CD14-positive monocyte (primary cell): Measurements from ENCODE around the gene DTNBP1. TPM values are rescaled to one million over a fixed set of nuclear protein-coding genes. Genes with fewer than 3 reads are reported as not detected.

ENCODE experiments used
- DNase-seq, 3 donors: peaks; one replicate each; pipeline ENCODE4 v3.0.0-alpha.2; 2011 to 2022
- H2AFZ ChIP-seq: 2 replicates; pipeline ENCODE4 v1.6.0; 2012; ENCODE audit warnings: mild to moderate bottlenecking, low read depth, low read length, inconsistent platforms; ENCODE audit not compliant: insufficient read depth, poor library complexity, severe bottlenecking
- H3K27ac ChIP-seq, 2 donors: 1 replicate in 1 of 2; 2 replicates in 1 of 2; pipeline ENCODE4 v1.5.1; 2012 to 2013; ENCODE audit warnings: low read length in 2 of 2, control low read depth in 1 of 2, inconsistent platforms in 1 of 2, low read depth in 1 of 2, mild to moderate bottlenecking in 1 of 2
- H3K27me3 ChIP-seq, 2 donors: one replicate each; pipeline versions ENCODE4 v1.6.0 to v1.6.1; 2011 to 2013; ENCODE audit warnings: low read length in 2 of 2; ENCODE audit not compliant: control insufficient read depth in 2 of 2, insufficient read depth in 2 of 2
- H3K36me3 ChIP-seq, 2 donors: replicated peaks in 1 of 2; 1 replicate in 1 of 2; 2 replicates in 1 of 2; pipeline versions ENCODE4 v1.5.1 to v1.6.1; 2012 to 2013; ENCODE audit warnings: low read length in 2 of 2, control low read depth in 1 of 2, inconsistent platforms in 1 of 2, mild to moderate bottlenecking in 1 of 2; ENCODE audit not compliant: insufficient read depth in 2 of 2, control insufficient read depth in 1 of 2
- H3K4me1 ChIP-seq, 2 donors: 1 replicate in 1 of 2; 2 replicates in 1 of 2; pipeline versions ENCODE4 v1.5.1 to v1.6.1; 2012 to 2013; ENCODE audit warnings: low read length in 2 of 2, control low read depth in 1 of 2, inconsistent platforms in 1 of 2, mild to moderate bottlenecking in 1 of 2, moderate library complexity in 1 of 2; ENCODE audit not compliant: insufficient read depth in 2 of 2, control insufficient read depth in 1 of 2
- H3K4me2 ChIP-seq: replicated peaks from 2 replicates; pipeline ENCODE3; 2012; ENCODE audit warnings: low read length, moderate library complexity, mild to moderate bottlenecking; ENCODE audit not compliant: poor library complexity, severe bottlenecking; ENCODE audit errors: extremely low read depth
- H3K4me3 ChIP-seq, 3 experiments: fragments of 200-600 bp in 1 of 3; sonication (generic) in 1 of 3; replicated peaks in 1 of 3; 1 replicate in 2 of 3; 2 replicates in 1 of 3; pipeline ENCODE4 v1.5.1; 2011 to 2013; ENCODE audit warnings: low read length in 3 of 3, mild to moderate bottlenecking in 3 of 3, control low read depth in 2 of 3, low read depth in 2 of 3, inconsistent platforms in 1 of 3, moderate library complexity in 1 of 3
- H3K79me2 ChIP-seq: 2 replicates; pipeline ENCODE4 v1.6.0; 2012; ENCODE audit warnings: mild to moderate bottlenecking, control low read depth, inconsistent platforms, low read length, moderate library complexity; ENCODE audit not compliant: insufficient read depth
- H3K9ac ChIP-seq: 2 replicates; pipeline ENCODE4 v1.6.0; 2017; ENCODE audit warnings: low read length, mild to moderate bottlenecking; ENCODE audit not compliant: insufficient read depth, poor library complexity, severe bottlenecking
- H3K9me3 ChIP-seq, 2 donors: replicated peaks in 1 of 2; 1 replicate in 1 of 2; 2 replicates in 1 of 2; pipeline versions ENCODE4 v1.5.1 to v1.6.1; 2012 to 2013; ENCODE audit warnings: low read length in 2 of 2, control low read depth in 1 of 2; ENCODE audit not compliant: control insufficient read depth in 1 of 2, insufficient read depth in 1 of 2
- H4K20me1 ChIP-seq: 2 replicates; pipeline ENCODE4 v1.6.0; 2012; ENCODE audit warnings: mild to moderate bottlenecking, low read length, control low read depth, moderate library complexity; ENCODE audit not compliant: insufficient read depth
- H3K27ac Mint-ChIP-seq, 7 donors: one replicate each; pipeline ENCODE4 v1.8.0; 2020; ENCODE audit warnings: mild to moderate bottlenecking in 7 of 7, mixed read lengths in 7 of 7, moderate library complexity in 6 of 7, inconsistent platforms in 2 of 7
- H3K27me3 Mint-ChIP-seq, 3 donors: one replicate each; pipeline ENCODE4 v1.8.0; 2021 to 2022; ENCODE audit warnings: low read depth in 3 of 3, mild to moderate bottlenecking in 3 of 3, mixed read lengths in 3 of 3, moderate library complexity in 3 of 3, inconsistent platforms in 1 of 3
- H3K36me3 Mint-ChIP-seq, 2 donors: one replicate each; pipeline ENCODE4 v1.8.0; 2020; ENCODE audit warnings: mixed read lengths in 2 of 2, inconsistent platforms in 1 of 2, mild to moderate bottlenecking in 1 of 2
- H3K4me1 Mint-ChIP-seq: one replicate; pipeline ENCODE4 v1.8.0; 2020; ENCODE audit warnings: mild to moderate bottlenecking, mixed read lengths
- H3K4me3 Mint-ChIP-seq, 2 donors: one replicate each; pipeline ENCODE4 v1.8.0; 2020; ENCODE audit warnings: mild to moderate bottlenecking in 2 of 2, mixed read lengths in 2 of 2, moderate library complexity in 1 of 2
- H3K9me3 Mint-ChIP-seq, 7 donors: one replicate each; pipeline ENCODE4 v1.8.0; 2020 to 2022; ENCODE audit warnings: mixed read lengths in 7 of 7, mild to moderate bottlenecking in 6 of 7, moderate library complexity in 6 of 7, inconsistent platforms in 2 of 7
- WGBS: methylation state at CpG from one replicate; pipeline ENCODE4 v1.1.5; 2013; ENCODE audit warnings: missing lambda C conversion rate; ENCODE audit not compliant: insufficient coverage; 5-methylcytosine and 5-hydroxymethylcytosine counted together
- intact Hi-C, 2 donors: fragments of 100-400 bp; cut with micrococcal nuclease; formaldehyde crosslinking; loops; one replicate each; pipeline versions ENCODE4 v1.15.0 to v1.15.1; 2023
- polyA plus RNA-seq, 3 donors: library from polyadenylated mRNA; depleted of rRNA in 1 of 3; unstranded in 2 of 3; stranded (reverse) in 1 of 3; fragments of 300-500 nt in 2 of 3; fragments of >200 nt in 1 of 3; fragmentation: Illumina TruSeq in 2 of 3; gene quantifications; 1 replicate in 2 of 3; 2 replicates in 1 of 3; pipeline ENCODE4 v1.2.3, GENCODE V29; 2012 to 2021
- TF ChIP-seq, protein P1 (sequence below): fragments of 200-600 bp; IDR thresholded peaks from one replicate; pipeline ENCODE4 v1.8.0; 2022; ENCODE audit warnings: antibody characterized with exemption, mild to moderate bottlenecking

The DTNBP1 gene
- polyA plus RNA-seq, 3 donors, result 19.7 to 26.9 (median 20.5) TPM

DNA sequence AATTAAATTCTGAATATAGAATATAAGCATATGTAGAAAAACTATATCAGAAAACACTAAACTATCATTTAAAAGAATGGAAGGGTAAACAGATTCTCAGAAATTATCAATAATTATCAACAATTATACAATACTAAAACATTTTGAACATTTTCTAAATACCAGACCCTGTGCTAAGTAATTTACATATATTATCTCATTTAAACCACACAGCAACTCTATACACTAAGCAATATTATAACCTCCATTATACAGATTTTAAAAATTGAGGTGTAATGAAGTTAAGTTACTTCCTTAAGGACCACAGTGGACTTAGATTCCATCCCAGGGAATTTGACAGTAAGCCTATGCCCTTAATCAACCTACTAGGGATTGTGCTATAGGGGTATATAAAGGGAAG is 33.3 kb downstream of the DTNBP1 start:
- Histone ChIP-seq H4K20me1 (peaks cover 3% of the 10 kb centered on the region), H3K79me2 (peaks cover under 1% of the 10 kb centered on the region), H3K27me3 (no peaks in the 10 kb centered on the region), H3K9me3 (no peaks in the 10 kb centered on the region), H3K36me3 (peaks cover 18 to 35% of the 10 kb centered on the region in 2 donors), H3K4me2 (no peak overlapping the region), H2AFZ (no peak overlapping the region), H3K4me1 (no peaks in the 10 kb centered on the region), H3K9ac (no peak overlapping the region), H3K4me3 (no peak overlapping the region), H3K27ac (no peak overlapping the region)
- TF ChIP-seq, protein P1, sequence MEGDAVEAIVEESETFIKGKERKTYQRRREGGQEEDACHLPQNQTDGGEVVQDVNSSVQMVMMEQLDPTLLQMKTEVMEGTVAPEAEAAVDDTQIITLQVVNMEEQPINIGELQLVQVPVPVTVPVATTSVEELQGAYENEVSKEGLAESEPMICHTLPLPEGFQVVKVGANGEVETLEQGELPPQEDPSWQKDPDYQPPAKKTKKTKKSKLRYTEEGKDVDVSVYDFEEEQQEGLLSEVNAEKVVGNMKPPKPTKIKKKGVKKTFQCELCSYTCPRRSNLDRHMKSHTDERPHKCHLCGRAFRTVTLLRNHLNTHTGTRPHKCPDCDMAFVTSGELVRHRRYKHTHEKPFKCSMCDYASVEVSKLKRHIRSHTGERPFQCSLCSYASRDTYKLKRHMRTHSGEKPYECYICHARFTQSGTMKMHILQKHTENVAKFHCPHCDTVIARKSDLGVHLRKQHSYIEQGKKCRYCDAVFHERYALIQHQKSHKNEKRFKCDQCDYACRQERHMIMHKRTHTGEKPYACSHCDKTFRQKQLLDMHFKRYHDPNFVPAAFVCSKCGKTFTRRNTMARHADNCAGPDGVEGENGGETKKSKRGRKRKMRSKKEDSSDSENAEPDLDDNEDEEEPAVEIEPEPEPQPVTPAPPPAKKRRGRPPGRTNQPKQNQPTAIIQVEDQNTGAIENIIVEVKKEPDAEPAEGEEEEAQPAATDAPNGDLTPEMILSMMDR, result no peak
- Mint-ChIP-seq H3K27me3 (no peaks in the 10 kb centered on the region), H3K9me3 (no peaks in the 10 kb centered on the region), H3K4me3 (no peak overlapping the region), H3K27ac (no peak overlapping the region), H3K4me1 (peaks cover 7% of the 10 kb centered on the region), H3K36me3 (peaks cover 32 to 42% of the 10 kb centered on the region in 2 donors)
- no peak for DNase-seq
- intact Hi-C loops, result no loop called here

DNA sequence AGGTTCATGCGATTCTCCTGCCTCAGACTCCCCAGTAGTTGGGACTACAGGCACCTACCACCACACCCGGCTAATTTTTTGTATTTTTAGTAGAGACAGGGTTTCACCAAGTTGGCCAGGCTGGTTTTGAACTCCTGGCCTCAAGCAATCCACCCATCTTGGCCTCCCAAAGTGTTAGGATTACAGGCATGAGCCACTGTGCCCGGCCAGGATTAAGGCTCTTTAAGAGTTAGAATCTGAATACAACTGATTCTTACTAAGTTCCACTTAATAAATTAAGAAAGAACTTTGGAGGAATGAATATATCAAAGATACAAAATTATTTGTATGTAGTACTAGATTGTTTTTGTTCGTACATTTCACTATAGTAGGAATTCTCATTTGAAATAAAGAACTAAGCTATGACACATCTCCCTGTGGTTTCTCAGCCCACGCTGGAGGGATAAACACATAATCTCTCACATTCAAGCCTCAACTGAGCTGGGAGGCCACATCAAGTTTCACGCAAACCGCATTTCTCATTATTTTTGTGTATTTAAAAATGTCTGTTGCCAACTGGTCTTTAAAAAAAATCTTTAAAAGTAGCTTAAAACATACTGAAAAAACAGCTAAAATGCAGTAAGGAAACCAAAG is 34.2 kb downstream of the DTNBP1 start:
- Histone ChIP-seq H3K27ac (no peak overlapping the region), H3K27me3 (no peaks in the 10 kb centered on the region), H3K4me2 (no peak overlapping the region), H4K20me1 (peaks cover 10% of the 10 kb centered on the region), H3K9me3 (no peaks in the 10 kb centered on the region), H3K36me3 (peaks cover 18 to 35% of the 10 kb centered on the region in 2 donors), H3K4me1 (no peaks in the 10 kb centered on the region), H3K79me2 (peaks cover 9% of the 10 kb centered on the region), H3K4me3 (no peak overlapping the region), H3K9ac (no peak overlapping the region), H2AFZ (no peak overlapping the region)
- H3K27ac Mint-ChIP-seq, result peak overlapping the region in 2 of 7 donors; percentile 30 to 73
- WGBS, result no CpG with 5 or more reads among the region's 7 CpGs
- TF ChIP-seq, protein P1, result no peak
- DNase-seq, result no peak
- intact Hi-C loops, result no loop called here
- H3K36me3 Mint-ChIP-seq, result peaks cover 27 to 38% of the 10 kb centered on the region in 2 donors
- peaks cover 7% of the 10 kb centered on the region for H3K4me1 Mint-ChIP-seq
- H3K27me3 Mint-ChIP-seq, result no peaks in the 10 kb centered on the region
- H3K9me3 Mint-ChIP-seq, result no peaks in the 10 kb centered on the region
- no peak overlapping the region for H3K4me3 Mint-ChIP-seq
